Retinal pigment epithelial cell (primary cell): ENCODE results near the gene STIM2.

Source experiments
- DNase-seq: peaks from one replicate; pipeline ENCODE4 v3.0.0-alpha.2; 2010; ENCODE audit warnings: low read depth
- H3K4me3 ChIP-seq: 2 replicates; pipeline ENCODE4 v1.5.1; 2011; ENCODE audit warnings: mild to moderate bottlenecking, low read length, control low read depth, moderate library complexity
- CTCF ChIP-seq: conservative IDR thresholded peaks from 2 replicates; pipeline ENCODE4 v1.5.1; 2011; ENCODE audit warnings: low read depth, low read length, control low read depth, inconsistent platforms

Gene STIM2

GRCh38 chr4:26854701-26855100 lies 5.9 kb upstream of the STIM2 start:
- TF ChIP-seq CTCF: no peak
- no peak for DNase-seq
- H3K4me3 ChIP-seq: no peak overlapping the region

GRCh38 chr4:26856906-26857277 lies 3.7 kb upstream of the STIM2 start:
- no peak for DNase-seq
- H3K4me3 ChIP-seq: peak overlapping the region; percentile 72
- no peak for TF ChIP-seq CTCF

- H3K4me3 ChIP-seq: peak overlapping the region; percentile 89
- DNase-seq: no peak
- no peak for TF ChIP-seq CTCF
These were observed 3.2 kb upstream of the STIM2 start for GRCh38 chr4:26857278-26858034.

GRCh38 chr4:26858035-26858918 lies 2.4 kb upstream of the STIM2 start:
- H3K4me3 ChIP-seq: peak overlapping the region; percentile 89
- no peak for DNase-seq
- no peak for TF ChIP-seq CTCF

- no peak for TF ChIP-seq CTCF
These were observed 1.7 kb upstream of the STIM2 start for GRCh38 chr4:26858947-26859401.

GRCh38 chr4:26859762-26860156 lies 882 bp upstream of the STIM2 start:
- no peak for TF ChIP-seq CTCF
- DNase-seq: no peak
- H3K4me3 ChIP-seq: peak overlapping the region; percentile 78

More at GRCh38 chr4:26858947-26859401, 1.7 kb upstream of the STIM2 start:
- DNase-seq: no peak
- peak overlapping the region; percentile 89 for H3K4me3 ChIP-seq

GRCh38 chr4:26860922-26861433 lies 337 bp downstream of the STIM2 start:
- no peak for TF ChIP-seq CTCF
- no peak for DNase-seq
- peak overlapping the region; percentile 94 for H3K4me3 ChIP-seq
